Right lobe of liver (tissue), 6 donors: ENCODE results near the gene PADI4. TPM values are rescaled to one million over a fixed set of nuclear protein-coding genes. Genes with fewer than 3 reads are reported as not detected.
"Not testable (repeated sequence)": the region's sequence is repeated elsewhere in the genome, so short reads cannot be mapped to it uniquely, and the experiment has no call there.

ENCODE experiments used
- ATAC-seq, 4 donors: fragments of 200-7000 bp; cut with Tn5 transposase; one replicate each; pipeline ENCODE4 v1.9.1; 2020; ENCODE audit warnings: mild to moderate bottlenecking in 4 of 4, moderate library complexity in 4 of 4
- DNase-seq, 3 donors: peaks; one replicate each; pipeline ENCODE4 v3.0.0-alpha.2; 2020
- H3K27ac ChIP-seq, 3 donors: fragments of 200-600 bp; one replicate each; pipeline ENCODE4 v1.8.0; 2022
- H3K27me3 ChIP-seq, 2 donors: fragments of 200-600 bp; one replicate each; pipeline ENCODE4 v1.8.0; 2022
- H3K36me3 ChIP-seq, 4 donors: fragments of 200-600 bp; sonication (generic) in 1 of 4; one replicate each; pipeline versions ENCODE4 v1.5.1 to v1.8.0; 2017 to 2022; ENCODE audit warnings: control low read depth in 1 of 4
- H3K4me1 ChIP-seq, 4 donors: fragments of 200-600 bp; sonication (generic) in 1 of 4; one replicate each; pipeline versions ENCODE4 v1.5.1 to v1.8.0; 2017 to 2022; ENCODE audit warnings: control low read depth in 1 of 4
- H3K4me3 ChIP-seq, 3 donors: fragments of 200-600 bp; one replicate each; pipeline ENCODE4 v1.8.0; 2022
- H3K9me3 ChIP-seq, 4 donors: fragments of 200-600 bp; sonication (generic) in 1 of 4; one replicate each; pipeline versions ENCODE4 v1.5.1 to v1.8.0; 2017 to 2022; ENCODE audit warnings: control low read depth in 1 of 4
- CTCF ChIP-seq, 4 donors: fragments of 200-600 bp in 3 of 4; fragments of 450-650 bp in 1 of 4; IDR thresholded peaks; one replicate each; pipeline versions ENCODE4 v1.5.1 to v1.8.0; 2016 to 2022; ENCODE audit warnings: antibody characterized with exemption in 4 of 4, mild to moderate bottlenecking in 2 of 4
- POLR2A ChIP-seq: fragments of 450-650 bp; IDR thresholded peaks from one replicate; pipeline ENCODE4 v1.6.1; 2017; ENCODE audit warnings: antibody characterized with exemption, mild to moderate bottlenecking
- WGBS: methylation state at CpG from one replicate; pipeline ENCODE4 v1.1.6; 2018; ENCODE audit warnings: low coverage, low lambda C conversion rate; ENCODE audit not compliant: insufficient coverage; ENCODE audit errors: missing lambda C conversion rate; 5-methylcytosine and 5-hydroxymethylcytosine counted together
- intact Hi-C, 2 donors: fragments of 100-400 bp; cut with DNase I; formaldehyde crosslinking; loops; one replicate each; pipeline versions ENCODE4 v1.11.2 to v1.14.1; 2022
- total RNA-seq, 6 experiments: library from RNA; depleted of rRNA in 2 of 6; stranded (reverse); fragments of >200 nt in 2 of 6; fragmentation: NEBNext Ultra II Directional in 3 of 6; extraction: Animal tissue kit (Norgen Biotek cat#: 25700) in 3 of 6; gene quantifications; one replicate each; pipeline versions ENCODE4 v1.1.0 to v1.2.4, GENCODE V29; 2016 to 2023
- donor health status: DM: no; HTN: yes; CAD: no.
- donor health status: DM: no; HTN: no; CAD: no.
- donor health status: DM: no; HTN: no; CAD: no.
- donor health status: DM: no; HTN: yes; CAD: no.
- donor health status: DM: no; HTN: yes; CAD: no.

PADI4 gene
- total RNA-seq, 6 experiments from 2014 or later = 0.12 to 4.7 (median 1.4) TPM

GRCh38 chr1:17315542-17316130 lies 7.6 kb downstream of the PADI4 start:
- H3K27ac ChIP-seq = no peak overlapping the region
- intact Hi-C loops = no loop called here
- DNase-seq (peak in 1 of 3 donors; percentile 31), ATAC-seq (peak in 1 of 4 donors; percentile 16)
- no peaks in the 10 kb centered on the region for H3K27me3 ChIP-seq
- H3K4me1 ChIP-seq = no peaks in the 10 kb centered on the region
- H3K36me3 ChIP-seq = no peaks in the 10 kb centered on the region
- no peak overlapping the region for H3K4me3 ChIP-seq
- WGBS = 38% methylated on average over 7 of the region's 7 CpGs
- no peaks in the 10 kb centered on the region for H3K9me3 ChIP-seq
- TF ChIP-seq POLR2A = no peak
- TF ChIP-seq CTCF (IDR thresholded peaks at IDR 0.05) = no peak

GRCh38 chr1:17316704-17317103 lies 8.7 kb downstream of the PADI4 start:
- DNase-seq (no peak), ATAC-seq (no peak)
- H3K9me3 ChIP-seq = no peaks in the 10 kb centered on the region
- no peaks in the 10 kb centered on the region for H3K4me1 ChIP-seq
- H3K36me3 ChIP-seq = no peaks in the 10 kb centered on the region
- 82% methylated on average over 4 of the region's 9 CpGs for WGBS
- intact Hi-C loops = no loop called here
- no peaks in the 10 kb centered on the region for H3K27me3 ChIP-seq
- no peak overlapping the region for H3K27ac ChIP-seq
- no peak overlapping the region for H3K4me3 ChIP-seq
- no peak for TF ChIP-seq POLR2A
- TF ChIP-seq CTCF (IDR thresholded peaks at IDR 0.05) = no peak

- intact Hi-C loops = no loop called here
- Histone ChIP-seq H3K36me3 (no peaks in the 10 kb centered on the region), H3K27ac (no peak overlapping the region), H3K9me3 (no peaks in the 10 kb centered on the region), H3K27me3 (no peaks in the 10 kb centered on the region), H3K4me3 (no peak overlapping the region), H3K4me1 (no peaks in the 10 kb centered on the region)
- DNase-seq = no peak
- no peak for ATAC-seq
- TF ChIP-seq CTCF (IDR thresholded peaks at IDR 0.05) = no peak
- no peak for TF ChIP-seq POLR2A
- WGBS = 39% methylated on average over 6 of the region's 6 CpGs
These were observed 10.3 kb downstream of the PADI4 start for GRCh38 chr1:17318262-17318661.

GRCh38 chr1:17319561-17320350 lies 11.8 kb downstream of the PADI4 start:
- Histone ChIP-seq H3K4me3 (no peak overlapping the region), H3K27me3 (no peaks in the 10 kb centered on the region), H3K27ac (no peak overlapping the region), H3K4me1 (no peaks in the 10 kb centered on the region), H3K9me3 (no peaks in the 10 kb centered on the region), H3K36me3 (no peaks in the 10 kb centered on the region)
- 79% methylated on average over 10 of the region's 11 CpGs for WGBS
- ATAC-seq (no peak), DNase-seq (no peak)
- intact Hi-C loops = no loop called here
- TF ChIP-seq POLR2A (no peak), CTCF (IDR thresholded peaks at IDR 0.05) (no peak)

GRCh38 chr1:17321857-17322390 lies 13.9 kb downstream of the PADI4 start:
- ATAC-seq, H3K9me3 ChIP-seq, H3K4me1 ChIP-seq, intact Hi-C loops, DNase-seq, H3K4me3 ChIP-seq, H3K27me3 ChIP-seq, H3K36me3 ChIP-seq, H3K27ac ChIP-seq: not testable (repeated sequence)
- 59% methylated on average over 6 of the region's 6 CpGs for WGBS
